CD4-positive, alpha-beta memory T cell (primary cell): ENCODE measurements around the gene SOX15. TPM values are rescaled to one million over a fixed set of nuclear protein-coding genes. Genes with fewer than 3 reads are reported as not detected.

Experiments used
- CTCF ChIA-PET: fragments of 350-600 bp; sonication (Branson Sonifier 250); formaldehyde crosslinking; loops from one replicate; lab custom pipeline; 2021; ENCODE audit warnings: inconsistent platforms; ENCODE audit not compliant: partially characterized antibody; lab: Charles Lee
- POLR2A ChIA-PET: fragments of 350-600 bp; sonication (Branson Sonifier 250); formaldehyde crosslinking; loops from one replicate; lab custom pipeline; 2021; ENCODE audit not compliant: partially characterized antibody; lab: Charles Lee
- DNase-seq, 5 donors: peaks; one replicate each; pipeline versions ENCODE4 v3.0.0 to v3.0.0-alpha.2; 2020 to 2022; ENCODE audit warnings: mixed read lengths in 1 of 5
- H3K27ac ChIP-seq: one replicate; pipeline ENCODE4 v1.7.0; 2013; ENCODE audit warnings: low read depth, low read length
- H3K27me3 ChIP-seq: 2 replicates; pipeline ENCODE4 v1.7.0; 2013; ENCODE audit warnings: mild to moderate bottlenecking, low read length, moderate library complexity; ENCODE audit not compliant: insufficient read depth
- H3K36me3 ChIP-seq: 2 replicates; pipeline ENCODE4 v1.7.0; 2013; ENCODE audit warnings: mild to moderate bottlenecking, low read length, moderate library complexity; ENCODE audit not compliant: insufficient read depth
- H3K4me1 ChIP-seq: 2 replicates; pipeline ENCODE4 v1.7.0; 2013; ENCODE audit warnings: mild to moderate bottlenecking, low read length, moderate library complexity; ENCODE audit not compliant: insufficient read depth
- H3K4me3 ChIP-seq, 2 donors: one replicate each; pipeline ENCODE4 v1.7.0; 2013; ENCODE audit warnings: low read length in 2 of 2, mild to moderate bottlenecking in 1 of 2
- H3K9me3 ChIP-seq, 2 donors: one replicate each; pipeline ENCODE4 v1.7.0; 2013; ENCODE audit warnings: low read length in 2 of 2, control low read depth in 1 of 2; ENCODE audit not compliant: control insufficient read depth in 1 of 2
- H3K27ac Mint-ChIP-seq, 7 donors: one replicate each; pipeline ENCODE4 v1.8.0; 2020 to 2021; ENCODE audit warnings: mixed read lengths in 7 of 7, mild to moderate bottlenecking in 6 of 7, inconsistent platforms in 3 of 7, moderate library complexity in 3 of 7
- H3K27me3 Mint-ChIP-seq, 2 donors: one replicate each; pipeline ENCODE4 v1.8.0; 2020 to 2021; ENCODE audit warnings: mixed read lengths in 2 of 2
- H3K36me3 Mint-ChIP-seq, 2 donors: one replicate each; pipeline ENCODE4 v1.8.0; 2020 to 2021; ENCODE audit warnings: mixed read lengths in 2 of 2, inconsistent platforms in 1 of 2, mild to moderate bottlenecking in 1 of 2
- H3K4me1 Mint-ChIP-seq, 4 donors: one replicate each; pipeline ENCODE4 v1.8.0; 2020 to 2021; ENCODE audit warnings: mixed read lengths in 4 of 4, mild to moderate bottlenecking in 1 of 4
- H3K4me3 Mint-ChIP-seq, 8 donors: one replicate each; pipeline ENCODE4 v1.8.0; 2020 to 2021; ENCODE audit warnings: mixed read lengths in 8 of 8, mild to moderate bottlenecking in 7 of 8, moderate library complexity in 6 of 8, inconsistent platforms in 3 of 8
- H3K9me3 Mint-ChIP-seq, 8 donors: one replicate each; pipeline ENCODE4 v1.8.0; 2020 to 2021; ENCODE audit warnings: mixed read lengths in 8 of 8, mild to moderate bottlenecking in 5 of 8, inconsistent platforms in 3 of 8, moderate library complexity in 1 of 8
- intact Hi-C: fragments of 100-400 bp; cut with micrococcal nuclease; formaldehyde crosslinking; loops from one replicate; pipeline ENCODE4 v1.15.1; 2023
- polyA plus RNA-seq, 2 donors: library from polyadenylated mRNA; unstranded; fragments of 300-500 nt; fragmentation: Illumina TruSeq; gene quantifications; one replicate each; pipeline ENCODE4 v1.2.3, GENCODE V29; 2021
- total RNA-seq, 2 experiments: library from RNA; stranded (reverse); gene quantifications; one replicate each; pipeline ENCODE4 v1.2.3, GENCODE V29; 2021

The SOX15 gene
- 1 to 10 TPM; 1.0 to 1.1 TPM for total RNA-seq
- not detected for polyA plus RNA-seq

- peaks cover 50% of the 10 kb centered on the region for H3K36me3 ChIP-seq
- ChIA-PET POLR2A (interaction anchor here (0.6 to 9.5 kb wide), 13 partner anchors 17 to 239 kb away, joined by 3 to 220 read pairs (median 4); partner anchors contain the start of genes FXR2, POLR2A, SAT2 and TMEM102), CTCF (interaction anchor here (0.8 to 3.1 kb wide), 21 partner anchors 12 to 545 kb away, joined by 3 to 28 read pairs (median 6); partner anchors contain the start of genes ACAP1, FXR2, SENP3 and SLC16A11)
- peaks cover 16% of the 10 kb centered on the region for H3K4me1 ChIP-seq
- DNase-seq: no peak
- H3K27me3 ChIP-seq: no peaks in the 10 kb centered on the region
- no peak within 1 kb of the TSS for H3K4me3 ChIP-seq
- H3K9me3 ChIP-seq: no peaks in the 10 kb centered on the region
- intact Hi-C loops: loop anchor here (1.0 kb wide), 2 partner anchors 29 to 76 kb away; partner anchors contain the start of gene SENP3
- H3K36me3 Mint-ChIP-seq: peaks cover 29 to 54% of the 10 kb centered on the region in 2 donors
- H3K4me3 Mint-ChIP-seq: no peak within 1 kb of the TSS
- no peaks in the 10 kb centered on the region for H3K27me3 Mint-ChIP-seq
- H3K9me3 Mint-ChIP-seq: peaks cover 0 to 1% (median 0%) of the 10 kb centered on the region in 8 donors
- H3K4me1 Mint-ChIP-seq: peaks cover 1 to 14% (median 5%) of the 10 kb centered on the region in 4 donors
- H3K27ac Mint-ChIP-seq: peak within 1 kb of the TSS in 1 of 7 donors; percentile 75
- no peak within 1 kb of the TSS for H3K27ac ChIP-seq
Observed at GRCh38 chr17:7589891-7590691, at the start of gene SOX15. Gene SOX15, minus strand, starts transcription at chr17:7590094. Its CDS starts 418 bp downstream, at chr17:7589676.

- intact Hi-C loops: no loop called here
- ChIA-PET CTCF (no interaction called here), POLR2A (interaction anchor here (0.9 kb wide), 1 partner anchor 21 kb away, joined by 3 read pairs; no protein-coding TSS in a partner anchor)
Observed at GRCh38 chr17:7636163-7636562, 46.3 kb upstream of the SOX15 start.

DNA sequence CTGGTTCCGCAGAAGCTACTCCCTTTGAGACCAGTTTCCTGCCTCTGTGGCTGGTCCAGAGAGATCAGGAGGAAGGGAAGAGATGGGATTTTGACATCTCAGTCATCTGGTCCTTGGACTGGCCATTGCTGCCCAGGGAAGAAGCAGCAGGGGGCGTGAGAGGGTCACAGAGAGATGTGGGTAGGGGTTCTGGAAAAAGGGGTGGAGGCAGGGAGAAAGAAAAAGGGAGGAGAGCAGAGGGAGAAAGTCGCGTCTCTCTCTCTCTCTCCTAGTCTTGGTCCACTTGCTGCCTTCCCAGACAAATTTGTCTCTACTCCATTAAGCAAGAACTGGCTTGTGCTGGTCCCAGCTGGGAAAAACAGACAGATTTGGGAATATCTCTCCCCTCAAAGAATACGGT lies 44.5 kb upstream of the SOX15 start:
- DNase-seq: no peak
- peaks cover 0 to 4% (median 2%) of the 10 kb centered on the region in 4 donors for H3K4me1 Mint-ChIP-seq

More at GRCh38 chr17:7636163-7636562, 46.3 kb upstream of the SOX15 start:
- no peak for DNase-seq
- Histone ChIP-seq H3K27ac (no peak overlapping the region), H3K27me3 (no peaks in the 10 kb centered on the region), H3K4me3 (no peak overlapping the region), H3K9me3 (no peaks in the 10 kb centered on the region), H3K36me3 (no peaks in the 10 kb centered on the region), H3K4me1 (no peaks in the 10 kb centered on the region)
- no peak overlapping the region for H3K4me3 Mint-ChIP-seq
- no peaks in the 10 kb centered on the region for H3K36me3 Mint-ChIP-seq
- H3K27me3 Mint-ChIP-seq: no peaks in the 10 kb centered on the region
- peaks cover 0 to 4% (median under 1%) of the 10 kb centered on the region in 4 donors for H3K4me1 Mint-ChIP-seq
- H3K27ac Mint-ChIP-seq: no peak overlapping the region
- H3K9me3 Mint-ChIP-seq: no peaks in the 10 kb centered on the region

GRCh38 chr17:7633093-7633492 lies 43.2 kb upstream of the SOX15 start:
- Mint-ChIP-seq H3K4me1 (peaks cover 0 to 4% (median 2%) of the 10 kb centered on the region in 4 donors), H3K36me3 (no peaks in the 10 kb centered on the region), H3K9me3 (no peaks in the 10 kb centered on the region), H3K27me3 (no peaks in the 10 kb centered on the region), H3K4me3 (no peak overlapping the region), H3K27ac (no peak overlapping the region)
- intact Hi-C loops: no loop called here
- ChIA-PET POLR2A (interaction anchor here (5.0 kb wide), 1 partner anchor 54 kb away, joined by 42 read pairs; the partner anchor contains the start of genes TP53 and WRAP53), CTCF (interaction anchor here (1.0 to 4.7 kb wide), 9 partner anchors 10 to 224 kb away, joined by 3 to 56 read pairs (median 3); partner anchors contain the start of genes ATP1B2, NAA38, TP53 and WRAP53)
- no peaks in the 10 kb centered on the region for H3K9me3 ChIP-seq
- H3K4me1 ChIP-seq: peaks cover under 1% of the 10 kb centered on the region
- no peaks in the 10 kb centered on the region for H3K36me3 ChIP-seq
- H3K27ac ChIP-seq: no peak overlapping the region
- no peak for DNase-seq
- no peak overlapping the region for H3K4me3 ChIP-seq
- no peaks in the 10 kb centered on the region for H3K27me3 ChIP-seq

More for the DNA sequence above, 44.5 kb upstream of the SOX15 start:
- Mint-ChIP-seq H3K27ac (no peak overlapping the region), H3K4me3 (no peak overlapping the region), H3K9me3 (no peaks in the 10 kb centered on the region), H3K27me3 (no peaks in the 10 kb centered on the region), H3K36me3 (no peaks in the 10 kb centered on the region)
- Histone ChIP-seq H3K27me3 (no peaks in the 10 kb centered on the region), H3K36me3 (no peaks in the 10 kb centered on the region), H3K4me3 (no peak overlapping the region), H3K4me1 (no peaks in the 10 kb centered on the region), H3K27ac (no peak overlapping the region), H3K9me3 (no peaks in the 10 kb centered on the region)
- ChIA-PET CTCF (interaction anchor here (0.9 to 1.2 kb wide), 3 partner anchors 15 to 53 kb away, joined by 3 to 6 read pairs (median 3); partner anchors contain the start of gene TP53), POLR2A (interaction anchor here (5.0 kb wide), 1 partner anchor 53 kb away, joined by 42 read pairs; the partner anchor contains the start of genes TP53 and WRAP53)
- intact Hi-C loops: no loop called here

- Mint-ChIP-seq H3K9me3 (no peaks in the 10 kb centered on the region), H3K27me3 (no peaks in the 10 kb centered on the region), H3K4me1 (peaks cover 1 to 6% (median 4%) of the 10 kb centered on the region in 4 donors), H3K36me3 (no peaks in the 10 kb centered on the region), H3K27ac (peak overlapping the region in 1 of 7 donors; percentile 10), H3K4me3 (no peak overlapping the region)
- intact Hi-C loops: loop anchor here (1.0 kb wide), 1 partner anchor 56 kb away; the partner anchor contains the start of gene WRAP53
- H3K4me1 ChIP-seq: peaks cover 3% of the 10 kb centered on the region
- CTCF ChIA-PET: interaction anchor here (0.9 to 4.7 kb wide), 11 partner anchors 10 to 225 kb away, joined by 3 to 56 read pairs (median 3); partner anchors contain the start of genes ATP1B2, NAA38, TP53 and WRAP53
- H3K9me3 ChIP-seq: no peaks in the 10 kb centered on the region
- no peaks in the 10 kb centered on the region for H3K36me3 ChIP-seq
- no peak overlapping the region for H3K27ac ChIP-seq
- H3K4me3 ChIP-seq: no peak overlapping the region
- DNase-seq: peak in 4 of 5 donors; percentile 19 to 36 (median 30)
- POLR2A ChIA-PET: interaction anchor here (5.0 kb wide), 1 partner anchor 55 kb away, joined by 42 read pairs; the partner anchor contains the start of genes TP53 and WRAP53
- H3K27me3 ChIP-seq: no peaks in the 10 kb centered on the region
Observed at GRCh38 chr17:7632492-7632894, 42.6 kb upstream of the SOX15 start.

- CTCF ChIA-PET: interaction anchor here (0.9 to 4.7 kb wide), 10 partner anchors 11 to 226 kb away, joined by 3 to 56 read pairs (median 3); partner anchors contain the start of genes ATP1B2, NAA38, TP53 and WRAP53
- H3K27me3 Mint-ChIP-seq: no peaks in the 10 kb centered on the region
- Histone ChIP-seq H3K9me3 (no peaks in the 10 kb centered on the region), H3K27ac (no peak overlapping the region), H3K4me1 (peaks cover 8% of the 10 kb centered on the region), H3K4me3 (no peak overlapping the region), H3K27me3 (no peaks in the 10 kb centered on the region), H3K36me3 (no peaks in the 10 kb centered on the region)
- no peak overlapping the region for H3K4me3 Mint-ChIP-seq
- no peaks in the 10 kb centered on the region for H3K9me3 Mint-ChIP-seq
- peaks cover 4 to 14% (median 8%) of the 10 kb centered on the region in 4 donors for H3K4me1 Mint-ChIP-seq
- POLR2A ChIA-PET: interaction anchor here (5.0 kb wide), 1 partner anchor 55 kb away, joined by 42 read pairs; the partner anchor contains the start of genes TP53 and WRAP53
- peaks cover 0 to 3% of the 10 kb centered on the region in 2 donors for H3K36me3 Mint-ChIP-seq
- H3K27ac Mint-ChIP-seq: peak overlapping the region in 1 of 7 donors; percentile 69
- no peak for DNase-seq
- intact Hi-C loops: loop anchor here (1.0 kb wide), 1 partner anchor 57 kb away; the partner anchor contains the start of gene WRAP53
Observed at GRCh38 chr17:7631398-7632380, 41.8 kb upstream of the SOX15 start.
